Limb (tissue), 2 donors: ENCODE data around the gene MID1.

Experiments used
- DNase-seq, 2 donors: peaks; one replicate each; pipeline ENCODE4 v3.0.0-alpha.2; 2016; ENCODE audit errors: extremely low spot score in 2 of 2

MID1 gene

DNA sequence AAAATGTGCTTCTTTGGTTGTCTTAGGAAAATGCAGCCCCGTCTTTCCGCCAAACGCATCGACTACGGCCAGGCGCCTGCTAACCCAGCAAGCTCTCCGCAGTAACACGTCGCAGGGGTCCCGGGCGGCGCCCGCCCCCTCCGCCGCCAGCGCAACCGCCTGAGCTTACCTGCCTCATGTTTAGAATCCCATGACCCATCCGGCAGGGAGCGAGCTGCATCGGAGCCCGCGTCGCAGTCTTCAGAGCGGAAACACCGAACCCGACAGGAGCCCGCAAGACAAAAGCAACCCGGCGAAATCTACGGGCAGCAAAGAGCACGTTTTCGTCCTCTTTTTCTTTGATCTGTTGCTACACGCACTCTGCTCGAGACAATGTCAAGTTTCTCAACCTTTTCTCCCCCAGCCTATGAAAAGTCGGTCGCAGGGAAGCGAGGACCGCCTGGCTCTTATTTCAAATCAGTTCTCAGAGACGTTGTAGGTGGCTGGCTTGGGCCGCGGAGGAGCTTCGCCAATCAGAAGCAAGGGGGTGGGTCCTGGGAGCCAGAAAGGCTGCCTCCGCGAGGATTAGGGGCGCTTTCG lies at the start of gene MID1:
Gene MID1, minus strand, starts transcription at position 465 of the 579 bp plus-strand sequence. CDS start 53,038 bp downstream, outside the sequence.
- DNase-seq = peak; percentile 79 to 80

GRCh38 chrX:10667143-10667542 lies 46.8 kb upstream of the MID1 start:
- DNase-seq = no peak

- no peak for DNase-seq
Observed at GRCh38 chrX:10666102-10666501, 45.7 kb upstream of the MID1 start.

- DNase-seq = no peak
Observed at GRCh38 chrX:10665681-10666080, 45.3 kb upstream of the MID1 start.

DNA sequence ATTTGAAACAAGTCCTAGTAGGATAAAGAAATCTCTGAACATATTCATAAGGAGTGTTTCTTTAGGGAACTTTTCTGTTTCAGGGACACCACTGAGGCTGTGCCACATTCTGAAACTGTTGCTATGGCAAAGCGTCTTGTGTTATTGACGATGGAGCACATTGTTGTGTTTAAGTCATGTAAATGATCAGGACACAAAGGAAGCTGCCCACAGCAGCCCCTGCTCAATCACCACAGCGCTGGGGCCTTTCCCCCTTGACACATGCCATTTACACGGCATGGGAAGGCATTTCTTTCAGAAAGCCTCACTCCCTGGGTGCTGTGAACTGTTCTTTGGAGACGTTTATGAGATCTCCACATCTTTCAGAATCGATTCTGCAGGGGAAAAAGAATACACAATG lies 39.8 kb upstream of the MID1 start:
- DNase-seq = no peak

DNA sequence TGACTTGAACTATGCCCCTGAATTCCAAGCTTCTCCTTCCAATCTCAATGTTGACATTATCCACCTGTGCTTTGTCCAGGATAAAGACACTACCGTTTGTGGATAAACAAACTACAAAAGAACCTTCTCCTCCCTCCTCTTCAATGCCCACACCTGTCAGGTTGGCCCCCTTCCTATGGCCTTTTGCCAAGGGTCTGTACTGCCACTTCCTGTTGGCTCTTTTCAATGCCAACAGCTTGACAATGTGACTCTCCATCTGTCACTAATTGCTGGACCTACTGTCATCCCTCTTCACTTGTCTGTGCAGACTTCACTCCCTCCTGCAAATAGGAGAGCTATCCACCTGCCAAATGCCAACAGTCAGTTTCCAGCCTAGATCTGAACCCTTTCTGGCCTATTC lies 35.8 kb upstream of the MID1 start:
- DNase-seq = no peak

- no peak for DNase-seq
Observed at GRCh38 chrX:10654960-10655359, 34.6 kb upstream of the MID1 start.

GRCh38 chrX:10653302-10653701 lies 32.9 kb upstream of the MID1 start:
- DNase-seq = no peak

DNA sequence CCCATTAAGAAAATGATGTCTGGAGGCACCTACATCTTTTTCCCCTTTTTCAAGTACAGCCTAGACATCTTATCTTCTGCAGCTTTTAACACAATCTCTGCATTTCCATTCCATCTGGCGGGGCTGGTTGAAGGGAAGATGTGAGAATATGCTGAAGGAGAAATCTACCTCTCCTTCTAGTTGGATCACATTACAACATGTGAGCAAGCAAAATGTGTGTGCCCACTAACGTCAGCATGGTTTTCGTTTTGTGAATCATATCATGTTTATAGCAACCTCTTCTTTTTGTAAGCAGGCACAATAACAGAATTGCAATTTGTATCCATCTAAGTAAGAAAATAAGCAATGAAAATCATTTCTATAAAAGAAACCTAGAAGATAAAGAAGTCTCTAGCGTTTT lies 28.9 kb upstream of the MID1 start:
- DNase-seq = no peak

DNA sequence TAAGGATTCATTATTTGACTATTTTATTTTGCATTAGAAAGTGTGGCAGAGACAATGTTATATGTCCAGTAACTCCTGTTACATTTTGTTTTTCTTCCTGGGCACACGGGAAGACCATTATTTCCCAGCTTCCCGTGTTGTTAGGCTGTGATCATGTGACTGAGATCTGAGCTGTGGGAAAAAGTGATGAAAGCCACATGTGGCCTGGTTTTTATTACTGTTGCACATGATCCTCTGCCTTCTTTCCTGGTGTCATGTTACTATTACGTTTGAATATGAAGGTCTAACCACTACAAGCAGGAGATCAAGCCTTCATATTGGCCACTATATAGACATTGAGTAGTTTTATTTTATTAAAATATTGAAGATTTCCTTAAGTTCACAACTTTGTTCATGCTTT lies 28.2 kb upstream of the MID1 start:
- peak in 1 of 2 donors; percentile 30 for DNase-seq

- DNase-seq = no peak
Observed at GRCh38 chrX:10636851-10637250, 16.5 kb upstream of the MID1 start.

DNA sequence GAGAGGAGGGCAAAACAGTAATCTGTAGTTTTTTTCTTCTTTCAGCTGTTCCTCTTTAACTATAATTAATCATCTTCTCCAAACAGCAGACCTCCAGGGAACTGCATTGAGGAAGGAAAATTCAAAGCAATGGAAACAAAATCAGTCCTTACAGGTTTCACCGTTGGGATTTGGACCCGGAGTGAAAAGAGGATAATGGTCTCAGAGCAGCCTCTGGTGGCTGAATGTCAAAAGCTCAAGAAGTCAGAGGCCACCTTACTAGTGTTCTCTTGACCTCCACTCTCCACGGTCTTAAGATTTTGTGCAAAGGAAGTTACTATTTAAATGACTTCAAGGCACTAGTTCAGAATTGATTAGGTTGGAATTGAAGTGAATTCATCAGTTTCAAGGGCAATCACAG lies 16.0 kb upstream of the MID1 start:
- DNase-seq = no peak

DNA sequence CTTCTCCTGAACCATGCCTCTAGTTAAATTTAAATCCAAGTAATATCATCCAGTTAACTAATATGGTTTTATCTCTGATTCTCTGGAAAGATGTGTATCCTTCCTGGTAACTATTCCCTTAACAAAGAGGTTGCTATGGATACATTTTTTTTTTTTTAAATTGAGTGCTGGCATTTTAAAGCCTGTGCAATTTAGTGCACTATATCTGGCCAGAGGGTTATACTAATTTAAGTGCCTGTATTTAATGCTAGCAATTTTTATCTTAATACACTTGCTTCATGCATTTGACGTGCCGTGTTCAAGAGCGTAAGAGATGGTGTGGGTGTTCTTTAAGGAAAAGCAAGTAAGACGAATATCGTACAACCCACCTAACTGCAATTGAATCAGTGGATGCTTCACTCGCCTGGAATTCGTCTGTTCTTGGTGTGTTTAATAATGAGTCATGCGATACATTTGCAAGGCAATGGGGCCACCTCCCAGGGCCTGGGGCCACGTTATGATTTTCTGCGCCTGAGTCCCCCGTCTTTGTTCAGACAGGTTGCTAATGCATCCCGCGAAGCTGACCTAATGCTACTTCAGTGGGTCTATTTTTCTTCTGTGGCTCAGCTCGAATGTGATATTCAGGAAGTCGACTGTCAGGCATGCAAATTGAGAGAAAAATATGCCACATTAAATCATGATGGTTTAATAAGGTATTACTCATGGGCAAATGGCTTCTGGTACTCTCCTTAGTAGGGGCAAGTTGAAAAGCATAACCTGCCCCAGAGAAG lies 14.2 kb upstream of the MID1 start:
- no peak for DNase-seq

DNA sequence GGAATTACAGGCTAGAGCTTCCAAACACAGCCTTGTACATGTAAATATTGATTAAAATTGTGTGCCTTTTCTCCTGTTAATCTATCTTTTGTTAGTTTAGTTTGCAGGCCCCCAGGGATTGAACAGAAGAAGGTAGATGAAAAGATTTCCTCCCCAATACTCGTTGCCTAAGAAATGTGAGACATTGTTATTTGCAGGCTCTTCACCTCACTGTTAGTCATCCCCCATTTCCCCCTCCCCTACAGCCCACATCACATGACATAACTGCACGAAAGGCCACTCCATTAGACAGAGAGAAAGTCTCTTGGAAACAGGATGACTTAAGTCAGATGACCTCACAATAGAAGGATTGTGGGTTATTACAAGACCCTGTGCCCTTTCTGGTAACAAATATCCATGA lies 13.3 kb upstream of the MID1 start:
- DNase-seq = no peak

DNA sequence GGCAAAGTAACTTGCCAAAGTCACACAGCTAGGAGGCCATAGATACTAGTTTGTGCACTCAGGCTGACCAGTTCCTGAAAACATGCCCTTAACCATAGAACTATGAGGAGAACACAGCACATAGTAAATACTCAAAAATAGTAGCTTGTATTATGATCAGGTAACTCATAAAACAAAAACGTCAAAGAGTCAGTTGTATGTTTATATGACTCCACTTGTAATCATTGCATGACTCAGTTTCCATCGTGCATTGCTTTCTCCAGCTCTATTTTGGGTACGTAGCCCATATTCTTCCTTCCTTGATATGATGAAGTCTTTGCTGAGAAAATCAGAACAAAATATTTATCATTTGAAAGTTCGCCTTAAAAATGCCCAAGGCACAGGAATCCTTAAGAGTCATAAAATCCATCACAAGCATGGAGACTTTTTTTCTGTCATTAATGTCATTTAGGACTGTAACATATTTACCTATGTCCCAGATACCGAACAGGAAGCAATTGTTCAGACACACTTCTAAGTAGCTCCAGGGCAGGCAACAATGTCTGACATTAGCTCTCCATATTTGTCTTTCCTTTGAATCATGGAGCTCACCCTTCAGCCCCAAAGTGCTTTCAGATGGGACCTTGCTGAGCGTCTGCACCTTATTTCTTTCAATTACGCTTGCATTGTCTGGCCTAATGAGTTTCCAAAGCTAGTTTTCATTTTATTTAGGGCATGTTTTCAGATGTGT lies 11.2 kb upstream of the MID1 start:
- DNase-seq = no peak

GRCh38 chrX:10630320-10630719 lies 9.9 kb upstream of the MID1 start:
- no peak for DNase-seq

DNA sequence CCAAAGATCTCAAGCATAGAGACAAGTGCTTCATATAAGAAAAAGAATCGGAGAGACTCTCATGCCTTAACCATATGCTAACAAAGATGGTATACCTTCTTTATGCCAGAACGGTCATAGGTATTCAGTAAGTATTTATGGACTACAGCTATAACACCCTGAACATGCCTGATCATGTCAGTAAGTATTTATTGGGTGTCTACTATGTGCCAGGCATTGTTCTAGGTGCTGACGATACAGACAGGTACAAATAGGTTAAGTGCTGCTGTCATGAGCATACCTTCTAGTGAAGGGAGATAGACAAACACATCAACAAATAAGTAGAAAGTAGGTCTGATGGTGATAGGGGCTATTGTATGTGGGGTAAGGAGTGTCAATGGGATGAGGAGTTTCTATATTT lies 9.5 kb upstream of the MID1 start:
- DNase-seq = no peak

GRCh38 chrX:10628906-10629305 lies 8.5 kb upstream of the MID1 start:
- no peak for DNase-seq

DNA sequence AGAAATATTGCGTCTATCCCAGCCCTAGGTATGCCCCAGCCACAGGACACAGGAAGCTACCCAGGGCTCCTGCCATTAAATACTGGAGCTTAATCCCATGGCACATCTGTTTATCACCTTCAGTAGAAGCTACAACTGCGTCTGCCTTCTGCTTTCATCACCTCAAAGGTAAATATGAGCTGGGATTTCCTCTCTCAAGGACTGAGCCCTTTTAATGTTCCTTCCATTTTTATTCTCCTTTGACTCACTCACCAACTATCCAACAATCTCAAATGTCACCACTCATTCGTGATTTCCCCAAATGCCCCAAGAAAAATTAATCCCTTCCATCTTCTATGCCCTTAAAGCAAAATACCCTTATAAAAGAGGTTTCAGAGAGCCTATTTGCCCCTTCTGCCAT lies 1.8 kb upstream of the MID1 start:
- no peak for DNase-seq

DNA sequence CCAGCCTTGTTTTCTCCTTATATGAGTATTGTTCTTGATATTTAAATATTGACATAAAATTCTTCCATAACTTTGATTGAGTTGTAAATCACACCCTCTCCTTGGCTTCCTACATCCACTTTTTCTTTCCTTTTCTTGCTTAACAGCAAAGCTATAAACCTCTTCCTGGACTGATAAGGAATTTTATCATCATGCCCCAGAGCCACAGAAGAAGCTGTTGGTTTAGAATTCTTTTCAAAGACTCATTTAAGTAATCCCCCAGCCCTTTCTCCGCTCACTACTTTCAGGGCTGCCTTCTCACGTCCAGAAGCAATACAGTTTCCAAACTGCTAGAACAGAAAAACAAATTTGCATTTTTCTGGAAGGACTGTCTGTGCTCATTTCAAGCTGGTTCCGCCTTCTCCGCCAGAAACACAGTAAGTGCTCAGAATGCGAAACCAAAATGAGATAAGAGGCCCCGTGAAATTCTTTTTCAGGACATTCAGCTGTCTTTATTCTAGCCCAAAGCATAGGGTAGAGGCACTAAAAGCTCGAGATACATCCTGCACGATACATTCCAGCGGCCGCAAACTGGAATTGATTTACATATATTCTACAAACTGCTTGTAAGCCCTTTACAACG lies 849 bp downstream of the MID1 start:
- DNase-seq = no peak

DNA sequence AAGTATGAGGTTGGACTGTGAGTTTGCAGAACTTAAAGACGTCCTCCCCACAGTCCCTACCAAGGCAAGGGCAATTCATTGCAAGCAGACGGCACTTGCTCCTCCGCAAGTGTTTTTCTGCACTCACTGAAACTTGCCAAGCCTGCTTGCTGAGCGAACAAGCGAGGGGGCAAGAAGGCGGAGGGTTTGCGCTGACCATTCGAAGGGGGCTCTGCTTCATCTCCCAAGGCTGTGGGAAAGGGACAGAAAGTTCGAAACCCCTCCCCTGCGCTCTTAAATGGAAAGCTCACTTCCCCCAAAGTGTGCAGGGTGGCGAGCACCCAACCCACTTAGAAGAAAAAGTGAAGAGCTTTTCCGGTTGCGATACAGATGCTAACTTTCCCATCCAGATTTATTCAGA lies 1.4 kb downstream of the MID1 start:
- no peak for DNase-seq

DNA sequence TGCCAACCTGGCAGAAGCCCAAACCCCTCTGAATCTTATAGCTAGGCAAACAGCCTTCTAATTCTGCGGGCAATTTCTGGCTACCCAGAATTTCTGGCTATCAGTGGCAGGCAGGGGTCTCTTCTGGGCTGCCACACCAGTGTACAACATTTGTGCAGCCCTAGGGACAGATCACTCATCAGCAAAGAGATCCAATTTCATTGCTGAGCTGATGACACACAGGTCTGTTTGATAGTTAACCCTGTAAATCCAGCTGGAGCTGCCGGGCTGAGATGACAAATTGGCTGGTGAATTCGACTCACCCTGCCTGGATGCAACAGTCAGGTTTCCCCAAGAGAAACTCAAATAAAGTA lies 2.4 kb downstream of the MID1 start:
- no peak for DNase-seq
